ENCODE data around the gene SIAH1.

DNA sequence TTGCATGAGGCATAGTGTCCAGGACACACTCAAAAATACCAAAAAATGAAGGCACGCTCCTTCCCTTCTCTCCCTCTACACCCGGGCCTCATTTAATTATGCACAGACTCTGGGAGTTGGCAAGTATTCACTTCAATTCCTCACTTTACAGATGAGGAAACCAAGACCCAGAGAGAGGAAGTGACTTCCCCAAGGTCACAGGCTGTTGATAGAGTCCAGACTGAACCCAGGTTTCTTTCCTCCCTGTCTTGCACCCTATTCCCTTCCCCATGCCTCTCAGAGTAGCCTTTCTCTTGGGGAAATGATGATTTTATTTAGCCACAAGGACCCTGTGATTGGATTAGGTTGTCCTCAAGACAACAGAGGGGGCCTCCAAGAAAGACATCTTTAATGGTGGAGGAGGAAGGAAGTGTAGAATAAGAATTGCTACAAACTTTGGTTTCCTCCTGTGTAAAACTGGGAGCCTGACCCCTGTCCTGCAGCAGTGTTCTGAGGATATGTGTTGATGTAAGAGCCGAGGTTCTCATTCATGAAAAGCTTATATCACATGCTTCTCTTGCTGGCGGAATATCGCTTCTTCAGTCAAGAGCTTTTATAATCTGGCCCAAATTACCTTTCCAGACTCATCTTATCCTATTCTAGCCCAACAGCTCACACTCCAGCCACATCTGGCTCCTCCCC, 48.8 kb upstream of the SIAH1 start:
- TF ChIP-seq POLR2A (IDR thresholded peaks at IDR 0.05): no peak
- TF ChIP-seq, protein P1, sequence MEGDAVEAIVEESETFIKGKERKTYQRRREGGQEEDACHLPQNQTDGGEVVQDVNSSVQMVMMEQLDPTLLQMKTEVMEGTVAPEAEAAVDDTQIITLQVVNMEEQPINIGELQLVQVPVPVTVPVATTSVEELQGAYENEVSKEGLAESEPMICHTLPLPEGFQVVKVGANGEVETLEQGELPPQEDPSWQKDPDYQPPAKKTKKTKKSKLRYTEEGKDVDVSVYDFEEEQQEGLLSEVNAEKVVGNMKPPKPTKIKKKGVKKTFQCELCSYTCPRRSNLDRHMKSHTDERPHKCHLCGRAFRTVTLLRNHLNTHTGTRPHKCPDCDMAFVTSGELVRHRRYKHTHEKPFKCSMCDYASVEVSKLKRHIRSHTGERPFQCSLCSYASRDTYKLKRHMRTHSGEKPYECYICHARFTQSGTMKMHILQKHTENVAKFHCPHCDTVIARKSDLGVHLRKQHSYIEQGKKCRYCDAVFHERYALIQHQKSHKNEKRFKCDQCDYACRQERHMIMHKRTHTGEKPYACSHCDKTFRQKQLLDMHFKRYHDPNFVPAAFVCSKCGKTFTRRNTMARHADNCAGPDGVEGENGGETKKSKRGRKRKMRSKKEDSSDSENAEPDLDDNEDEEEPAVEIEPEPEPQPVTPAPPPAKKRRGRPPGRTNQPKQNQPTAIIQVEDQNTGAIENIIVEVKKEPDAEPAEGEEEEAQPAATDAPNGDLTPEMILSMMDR (IDR thresholded peaks at IDR 0.05): no peak
- no peak for TF ChIP-seq POLR2AphosphoS5 (IDR thresholded peaks at IDR 0.05)

All from stomach (tissue), 4 donors.